WERI-Rb-1 (cell line): ENCODE results near the gene GALNTL6.

Experiments used
- DNase-seq: peaks from one replicate; pipeline ENCODE4 v3.0.0-alpha.2; 2020
- H3K27ac ChIP-seq: fragments of 250-450 bp; sonication (Bioruptor Pico); 2 replicates; pipeline ENCODE4 v1.5.1; 2020; ENCODE audit warnings: mild to moderate bottlenecking, moderate library complexity
- H3K27me3 ChIP-seq: fragments of 250-450 bp; sonication (Bioruptor Pico); 2 replicates; pipeline ENCODE4 v1.5.1; 2021; ENCODE audit warnings: mild to moderate bottlenecking, low read depth, moderate library complexity; ENCODE audit not compliant: insufficient read depth, severe bottlenecking
- H3K36me3 ChIP-seq: fragments of 250-450 bp; sonication (Bioruptor Pico); 2 replicates; pipeline ENCODE4 v1.5.1; 2020; ENCODE audit warnings: mild to moderate bottlenecking, moderate library complexity
- H3K4me3 ChIP-seq: 2 replicates; pipeline ENCODE4 v1.5.1; 2011; ENCODE audit warnings: low read depth, mild to moderate bottlenecking, control low read depth, low read length
- H3K9me3 ChIP-seq: fragments of 250-450 bp; sonication (Bioruptor Pico); 2 replicates; pipeline ENCODE4 v1.5.1; 2021; ENCODE audit warnings: mild to moderate bottlenecking, moderate library complexity; ENCODE audit not compliant: severe bottlenecking
- TF ChIP-seq, protein P1 (sequence below): IDR thresholded peaks from 2 replicates; pipeline ENCODE4 v1.5.1; 2011; ENCODE audit warnings: low read depth, mild to moderate bottlenecking, control low read depth, inconsistent platforms, low read length

The GALNTL6 gene

GRCh38 chr4:172188248-172188988, 375.2 kb downstream of the GALNTL6 start:
- TF ChIP-seq, protein P1, sequence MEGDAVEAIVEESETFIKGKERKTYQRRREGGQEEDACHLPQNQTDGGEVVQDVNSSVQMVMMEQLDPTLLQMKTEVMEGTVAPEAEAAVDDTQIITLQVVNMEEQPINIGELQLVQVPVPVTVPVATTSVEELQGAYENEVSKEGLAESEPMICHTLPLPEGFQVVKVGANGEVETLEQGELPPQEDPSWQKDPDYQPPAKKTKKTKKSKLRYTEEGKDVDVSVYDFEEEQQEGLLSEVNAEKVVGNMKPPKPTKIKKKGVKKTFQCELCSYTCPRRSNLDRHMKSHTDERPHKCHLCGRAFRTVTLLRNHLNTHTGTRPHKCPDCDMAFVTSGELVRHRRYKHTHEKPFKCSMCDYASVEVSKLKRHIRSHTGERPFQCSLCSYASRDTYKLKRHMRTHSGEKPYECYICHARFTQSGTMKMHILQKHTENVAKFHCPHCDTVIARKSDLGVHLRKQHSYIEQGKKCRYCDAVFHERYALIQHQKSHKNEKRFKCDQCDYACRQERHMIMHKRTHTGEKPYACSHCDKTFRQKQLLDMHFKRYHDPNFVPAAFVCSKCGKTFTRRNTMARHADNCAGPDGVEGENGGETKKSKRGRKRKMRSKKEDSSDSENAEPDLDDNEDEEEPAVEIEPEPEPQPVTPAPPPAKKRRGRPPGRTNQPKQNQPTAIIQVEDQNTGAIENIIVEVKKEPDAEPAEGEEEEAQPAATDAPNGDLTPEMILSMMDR = no peak
- Histone ChIP-seq H3K9me3 (peaks cover 1% of the 10 kb centered on the region), H3K27me3 (no peaks in the 10 kb centered on the region), H3K4me3 (no peak overlapping the region), H3K36me3 (no peaks in the 10 kb centered on the region), H3K27ac (no peak overlapping the region)
- no peak for DNase-seq

- Histone ChIP-seq H3K27me3 (no peaks in the 10 kb centered on the region), H3K36me3 (no peaks in the 10 kb centered on the region), H3K9me3 (no peaks in the 10 kb centered on the region), H3K4me3 (no peak overlapping the region), H3K27ac (no peak overlapping the region)
- DNase-seq = peak; percentile 36
- TF ChIP-seq, protein P1 = peak; percentile 62
Measured at GRCh38 chr4:172202480-172203076, 389.4 kb downstream of the GALNTL6 start.

GRCh38 chr4:172207258-172207657, 394.1 kb downstream of the GALNTL6 start:
- TF ChIP-seq, protein P1 = no peak

DNA sequence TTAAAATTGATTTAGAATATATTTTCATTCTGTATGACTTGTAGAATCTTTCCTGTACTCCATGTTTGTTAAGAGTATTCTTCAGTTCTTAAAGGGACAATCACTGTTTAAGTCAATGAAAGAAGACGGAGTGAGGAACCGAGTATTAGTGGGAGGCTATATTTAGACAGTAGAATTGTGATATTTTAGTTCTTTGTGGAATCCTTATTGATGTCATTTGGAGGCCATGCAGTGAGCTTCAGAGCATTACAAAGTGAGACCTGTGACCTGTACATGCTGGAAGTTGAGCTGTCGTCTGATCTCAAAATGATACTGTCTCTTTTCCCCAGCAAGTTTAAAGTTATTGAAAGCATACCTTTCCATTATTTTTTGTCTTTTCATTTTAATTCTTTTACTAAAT, 394.7 kb downstream of the GALNTL6 start:
- no peak for DNase-seq
- no peaks in the 10 kb centered on the region for H3K27me3 ChIP-seq
- H3K9me3 ChIP-seq = peaks cover 3% of the 10 kb centered on the region
- H3K4me3 ChIP-seq = no peak overlapping the region
- no peak overlapping the region for H3K27ac ChIP-seq
- H3K36me3 ChIP-seq = no peaks in the 10 kb centered on the region
- TF ChIP-seq, protein P1 = no peak

More at GRCh38 chr4:172207258-172207657, 394.1 kb downstream of the GALNTL6 start:
- H3K27me3 ChIP-seq = no peaks in the 10 kb centered on the region
- H3K36me3 ChIP-seq = no peaks in the 10 kb centered on the region
- DNase-seq = no peak
- no peak overlapping the region for H3K4me3 ChIP-seq
- no peak overlapping the region for H3K27ac ChIP-seq
- peaks cover 3% of the 10 kb centered on the region for H3K9me3 ChIP-seq

GRCh38 chr4:172220679-172221078, 407.5 kb downstream of the GALNTL6 start:
- DNase-seq = no peak
- no peak overlapping the region for H3K27ac ChIP-seq
- TF ChIP-seq, protein P1 = no peak
- no peaks in the 10 kb centered on the region for H3K36me3 ChIP-seq
- no peaks in the 10 kb centered on the region for H3K27me3 ChIP-seq
- H3K4me3 ChIP-seq = no peak overlapping the region
- no peaks in the 10 kb centered on the region for H3K9me3 ChIP-seq

- H3K27me3 ChIP-seq = no peaks in the 10 kb centered on the region
- H3K9me3 ChIP-seq = no peaks in the 10 kb centered on the region
- no peaks in the 10 kb centered on the region for H3K36me3 ChIP-seq
- H3K4me3 ChIP-seq = no peak overlapping the region
- DNase-seq = no peak
- H3K27ac ChIP-seq = no peak overlapping the region
- TF ChIP-seq, protein P1 = no peak
Measured at GRCh38 chr4:172225457-172225856, 412.3 kb downstream of the GALNTL6 start.
